ENCODE measurements around the gene MYCBP2. TPM values are rescaled to one million over a fixed set of nuclear protein-coding genes. Genes with fewer than 3 reads are reported as not detected.

Gene MYCBP2
- total and polyA plus RNA-seq, 10 donors = 55.2 to 251 (median 200) TPM

GRCh38 chr13:77062097-77062496 is 264.8 kb downstream of the MYCBP2 start:
- Histone ChIP-seq H3K36me3 (peaks cover 5 to 100% (median 67%) of the 10 kb centered on the region in 6 donors), H3K4me3 (no peak overlapping the region), H3K4me1 (peaks cover 3 to 23% (median 13%) of the 10 kb centered on the region in 6 donors), H3K27ac (no peak overlapping the region), H3K27me3 (replicated peaks in 1 of 7) (no peaks in the 10 kb centered on the region), H3K9me3 (no peaks in the 10 kb centered on the region)
- intact Hi-C loops (cut with DNase I; ENCODE audit: low total_unique reads) = no loop called here
- DNase-seq = no peak
- no peak for TF ChIP-seq CTCF (IDR thresholded peaks at IDR 0.05 in 8 of 11, conservative IDR thresholded peaks at IDR 0.05 in 3 of 11)
- no peak for TF ChIP-seq POLR2AphosphoS5 (IDR thresholded peaks at IDR 0.05)
- no peak for TF ChIP-seq POLR2A (IDR thresholded peaks at IDR 0.05)
- 94 to 100% (median 95%) methylated on average over 1 of the region's 1 CpG for WGBS, 5 donors

- DNase-seq = no peak
- H3K4me1 ChIP-seq = peaks cover 3 to 16% (median 13%) of the 10 kb centered on the region in 6 donors
- no peak overlapping the region for H3K27ac ChIP-seq
- peaks cover 7 to 100% (median 70%) of the 10 kb centered on the region in 6 donors for H3K36me3 ChIP-seq
- intact Hi-C loops (cut with DNase I; ENCODE audit: low total_unique reads) = no loop called here
- TF ChIP-seq POLR2A (IDR thresholded peaks at IDR 0.05) (no peak), CTCF (IDR thresholded peaks at IDR 0.05 in 8 of 11, conservative IDR thresholded peaks at IDR 0.05 in 3 of 11) (no peak), POLR2AphosphoS5 (IDR thresholded peaks at IDR 0.05) (no peak)
- no peaks in the 10 kb centered on the region for H3K9me3 ChIP-seq
- no peaks in the 10 kb centered on the region for H3K27me3 ChIP-seq (replicated peaks in 1 of 7)
- WGBS, 5 donors = 80 to 96% (median 84%) methylated on average over 2 of the region's 2 CpGs
- H3K4me3 ChIP-seq = no peak overlapping the region
These were observed 265.5 kb downstream of the MYCBP2 start for GRCh38 chr13:77061362-77061761.

- Histone ChIP-seq H3K27ac (no peak overlapping the region), H3K4me3 (no peak overlapping the region), H3K4me1 (no peaks in the 10 kb centered on the region), H3K27me3 (replicated peaks in 1 of 7) (no peaks in the 10 kb centered on the region), H3K9me3 (no peaks in the 10 kb centered on the region), H3K36me3 (peaks cover 6 to 100% (median 79%) of the 10 kb centered on the region in 6 donors)
- 93 to 98% (median 97%) methylated on average over 3 of the region's 3 CpGs for WGBS, 5 donors
- intact Hi-C loops (cut with DNase I; ENCODE audit: low total_unique reads) = no loop called here
- DNase-seq = no peak
- TF ChIP-seq POLR2A (IDR thresholded peaks at IDR 0.05) = no peak
- TF ChIP-seq POLR2AphosphoS5 (IDR thresholded peaks at IDR 0.05) = no peak
- no peak for TF ChIP-seq CTCF (IDR thresholded peaks at IDR 0.05 in 8 of 11, conservative IDR thresholded peaks at IDR 0.05 in 3 of 11)
These were observed 270.0 kb downstream of the MYCBP2 start for GRCh38 chr13:77056886-77057285.

GRCh38 chr13:77056382-77056781 is 270.5 kb downstream of the MYCBP2 start:
- Histone ChIP-seq H3K4me1 (no peaks in the 10 kb centered on the region), H3K27me3 (replicated peaks in 1 of 7) (no peaks in the 10 kb centered on the region), H3K4me3 (no peak overlapping the region), H3K36me3 (peaks cover 6 to 100% (median 82%) of the 10 kb centered on the region in 6 donors), H3K27ac (no peak overlapping the region), H3K9me3 (no peaks in the 10 kb centered on the region)
- DNase-seq = no peak
- TF ChIP-seq CTCF (IDR thresholded peaks at IDR 0.05 in 8 of 11, conservative IDR thresholded peaks at IDR 0.05 in 3 of 11) = no peak
- TF ChIP-seq POLR2AphosphoS5 (IDR thresholded peaks at IDR 0.05) = no peak
- TF ChIP-seq POLR2A (IDR thresholded peaks at IDR 0.05) = no peak
- 91 to 95% (median 93%) methylated on average over 3 of the region's 3 CpGs for WGBS, 5 donors
- intact Hi-C loops (cut with DNase I; ENCODE audit: low total_unique reads) = no loop called here
